GM21367 (cell line): ENCODE measurements around the gene NECTIN1.

Experiments used
- ATAC-seq: cut with Tn5 transposase; IDR thresholded peaks from one replicate; pipeline ENCODE4 v1.9.1; 2021; ENCODE audit not compliant: unreplicated experiment

Gene NECTIN1

DNA sequence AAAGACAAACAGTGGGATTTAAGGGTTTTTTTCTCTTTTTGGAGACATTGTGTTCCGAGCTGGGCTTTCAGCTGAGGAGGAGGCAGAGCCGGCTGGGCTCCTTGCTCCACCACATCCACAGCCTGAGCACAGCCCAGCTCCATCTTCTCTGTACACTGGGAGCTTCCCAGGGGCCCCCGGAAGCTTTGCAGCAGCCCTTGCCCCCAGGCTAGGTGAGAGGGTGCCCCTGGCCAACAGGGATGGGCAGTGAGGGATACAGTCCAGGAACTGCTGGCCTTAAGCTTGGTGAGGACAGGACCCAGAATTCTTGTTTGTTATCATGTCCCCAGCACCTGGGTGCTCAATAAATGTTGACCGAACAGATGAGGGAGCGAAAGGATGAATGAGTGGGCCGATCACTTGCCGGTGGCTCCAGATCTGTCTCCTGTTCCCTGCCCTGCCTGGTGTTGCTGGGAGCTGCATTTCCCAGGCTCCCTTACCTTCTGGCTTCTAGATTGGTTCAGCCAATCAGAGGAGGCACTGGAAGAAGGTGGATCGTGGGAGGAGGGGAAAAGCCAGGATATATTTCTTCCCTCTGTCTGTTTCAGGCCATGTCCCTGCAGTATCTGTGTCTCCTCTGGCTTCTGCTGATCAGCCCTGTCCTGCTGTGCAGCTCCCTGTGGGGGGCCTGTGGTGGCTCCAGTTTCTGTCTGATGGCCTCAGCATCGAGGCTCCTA is 26.5 kb upstream of the NECTIN1 start:
- no peak for ATAC-seq

DNA sequence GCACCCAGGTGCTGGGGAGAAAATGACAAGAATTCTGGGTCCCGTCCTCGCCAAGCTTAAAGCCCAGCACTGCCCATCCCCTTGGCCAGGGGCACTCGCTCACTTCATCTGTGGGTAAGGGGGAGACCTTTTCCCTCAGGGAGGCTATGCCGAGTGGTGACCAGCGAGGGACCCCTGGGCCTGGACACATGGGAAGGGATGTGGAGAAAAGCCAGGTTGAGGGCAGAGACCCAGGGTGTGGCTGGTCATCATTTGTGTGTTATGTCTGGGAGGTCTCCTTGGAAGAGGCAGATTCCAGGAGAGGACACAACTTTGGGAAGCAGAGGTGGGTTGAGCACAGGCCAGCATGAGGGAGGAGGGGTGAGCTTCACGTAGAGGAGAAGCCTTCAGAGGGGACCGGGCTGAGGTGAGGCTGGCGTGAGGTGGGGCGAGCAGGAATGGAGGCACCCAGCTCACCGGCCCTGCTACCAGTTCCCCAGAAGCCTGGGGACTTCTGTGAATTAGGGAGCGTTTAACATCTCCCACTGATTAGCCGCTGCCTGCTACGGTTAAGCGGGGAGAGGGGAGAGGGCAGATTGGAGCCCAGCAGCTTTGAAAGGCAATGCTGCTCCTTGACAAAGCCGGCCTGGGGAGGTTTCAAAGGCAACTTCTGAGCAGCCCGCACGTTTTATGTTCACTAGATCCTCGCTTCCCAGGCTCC is 25.8 kb upstream of the NECTIN1 start:
- no peak for ATAC-seq

DNA sequence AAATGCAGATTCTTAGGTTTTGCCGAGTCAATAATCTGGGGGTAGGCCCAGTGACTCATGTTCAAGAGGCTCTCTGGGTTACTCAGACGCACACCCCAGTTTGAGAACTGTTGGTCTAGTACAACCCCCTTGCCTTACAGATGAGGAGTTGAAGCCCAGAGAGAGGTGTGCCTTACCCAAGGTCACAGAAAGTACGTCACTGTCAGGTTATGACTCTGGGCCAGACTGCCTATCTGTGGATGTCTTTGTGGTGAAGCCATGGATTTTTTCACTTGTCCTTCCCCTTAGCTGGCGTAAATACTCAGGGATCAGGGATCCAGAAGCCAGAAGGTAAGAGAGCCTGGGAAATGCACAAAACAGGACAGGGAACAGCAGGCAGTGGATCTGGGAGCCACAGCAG is 25.2 kb upstream of the NECTIN1 start:
- ATAC-seq, result no peak

DNA sequence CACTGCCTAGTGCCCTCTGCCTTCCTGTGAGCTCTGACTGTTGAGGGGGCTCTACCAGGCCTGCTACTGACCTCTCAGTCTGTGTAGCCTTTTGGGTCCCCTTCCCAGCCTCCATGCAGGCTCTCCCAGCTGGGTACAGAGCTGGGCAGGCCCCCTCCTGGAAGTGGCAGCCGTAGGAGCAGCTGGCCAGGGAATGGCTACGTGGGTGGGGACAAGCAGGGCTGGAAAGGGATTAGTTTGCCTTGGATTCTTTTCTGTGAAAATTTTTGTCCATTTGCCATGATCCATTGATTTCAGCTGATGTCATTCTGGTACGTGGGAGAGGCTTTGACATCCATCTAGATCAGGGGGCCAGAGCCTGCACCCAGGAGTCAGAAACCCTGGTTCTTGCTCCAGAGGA is 23.9 kb upstream of the NECTIN1 start:
- ATAC-seq, result no peak

DNA sequence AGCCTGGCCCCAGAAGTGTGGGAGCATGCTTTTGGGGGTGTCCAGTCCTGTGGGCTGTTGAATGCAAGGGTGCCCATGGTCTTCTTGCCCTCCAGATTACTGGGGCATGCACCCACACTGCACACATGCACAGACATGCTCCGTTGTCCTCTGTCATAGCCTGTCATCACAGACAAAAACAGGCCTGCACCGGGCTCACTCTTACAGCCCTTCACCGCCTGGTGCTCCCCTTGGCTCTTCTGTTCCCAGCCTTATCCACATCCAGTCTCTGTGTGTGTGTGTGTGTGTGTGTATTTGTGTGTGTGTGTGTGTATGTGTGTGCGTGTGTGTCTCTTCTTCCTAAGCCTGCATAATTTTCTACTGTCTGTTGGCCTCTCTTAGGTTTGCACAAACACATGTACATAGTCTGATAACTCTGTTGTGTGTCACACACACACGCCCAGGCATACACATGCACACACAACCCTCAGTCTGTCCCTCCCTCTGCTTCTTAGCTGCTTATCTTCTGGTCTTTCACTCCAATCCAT is 23.4 kb upstream of the NECTIN1 start:
- no peak for ATAC-seq

DNA sequence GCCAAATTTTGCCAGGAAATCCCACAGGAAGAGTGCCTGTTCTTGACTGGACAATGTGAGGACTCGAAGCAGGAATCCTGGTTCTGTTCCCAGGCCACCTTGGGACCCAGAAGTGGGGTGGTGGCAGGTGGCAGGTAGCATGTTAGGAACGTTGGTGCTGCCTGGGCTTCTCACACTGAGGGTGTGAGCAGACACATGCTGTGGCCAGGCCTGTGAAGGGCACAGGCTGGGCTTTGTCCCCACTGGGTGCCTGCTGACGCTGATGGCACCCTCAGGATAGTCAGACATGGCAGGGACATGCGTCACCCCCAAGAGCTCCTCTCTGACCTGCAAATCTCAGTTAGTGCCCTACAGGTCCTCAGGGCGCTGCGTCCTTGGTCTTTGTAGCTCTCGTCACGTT is 21.1 kb upstream of the NECTIN1 start:
- no peak for ATAC-seq

DNA sequence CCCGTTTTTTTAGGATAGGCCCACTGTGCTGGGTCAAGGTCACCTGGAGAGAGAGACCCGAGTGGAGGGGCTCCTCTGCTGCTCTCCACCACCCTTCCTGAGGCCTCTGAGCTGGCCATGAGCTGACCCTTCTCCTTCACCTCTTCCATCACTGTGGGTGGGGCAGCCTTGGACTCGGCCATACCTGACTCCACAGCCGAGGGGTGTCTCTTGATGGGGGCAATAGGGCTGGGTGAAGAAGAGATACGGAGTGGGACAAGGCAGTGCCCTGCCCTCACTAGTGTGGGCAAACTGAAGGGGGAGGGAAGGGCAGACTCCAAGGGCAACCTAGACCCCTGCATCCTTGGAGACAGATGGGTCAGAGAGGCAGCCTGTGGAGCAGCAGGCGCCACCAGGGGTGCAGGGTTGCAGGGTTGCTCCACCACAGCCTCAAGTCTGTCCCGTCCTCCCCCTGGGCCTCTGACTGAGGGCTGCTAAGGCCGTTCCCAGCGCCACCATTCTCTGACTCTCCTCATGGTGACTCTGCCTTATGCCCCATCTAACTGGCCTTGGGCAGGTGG is 20.1 kb upstream of the NECTIN1 start:
- no peak for ATAC-seq

DNA sequence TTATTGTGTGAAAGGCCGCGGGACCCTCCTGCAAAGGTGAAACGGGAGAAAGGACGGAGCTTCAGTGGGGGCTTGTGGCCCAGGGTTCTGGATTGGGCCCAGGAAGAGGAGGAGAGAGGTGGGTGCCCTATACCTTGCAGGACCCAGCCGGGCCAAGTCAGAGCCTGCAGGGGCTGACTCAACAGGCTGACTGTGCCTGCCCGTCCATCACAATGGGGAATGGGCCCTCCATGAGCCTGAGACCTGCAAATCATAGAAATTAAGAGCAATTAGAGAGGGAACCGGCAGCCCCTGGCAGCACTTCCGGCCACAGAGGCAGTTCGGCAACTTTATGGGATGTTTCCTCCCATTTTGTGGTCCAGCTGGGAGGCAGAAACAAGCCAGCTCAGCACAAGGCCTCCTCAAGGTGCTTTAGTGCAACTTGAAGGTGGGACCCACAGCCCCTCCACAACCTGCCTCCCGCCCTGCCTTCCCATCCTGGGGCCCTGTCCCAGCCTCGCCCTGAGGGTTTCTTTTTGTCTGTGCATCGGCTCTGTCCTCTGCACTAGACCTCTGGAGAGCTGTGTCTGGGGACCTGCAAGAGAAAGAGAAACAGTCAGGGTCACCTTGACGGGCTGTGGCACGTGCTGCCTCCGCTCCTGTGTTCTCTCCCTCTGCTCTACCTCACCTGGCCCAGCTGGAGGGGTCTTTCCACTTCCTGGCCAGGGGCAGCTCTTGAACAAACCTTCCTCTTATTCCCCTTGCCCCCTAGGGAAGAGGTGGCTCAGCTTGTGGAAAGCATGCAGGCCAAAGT is 19.1 kb upstream of the NECTIN1 start:
- no peak for ATAC-seq

DNA sequence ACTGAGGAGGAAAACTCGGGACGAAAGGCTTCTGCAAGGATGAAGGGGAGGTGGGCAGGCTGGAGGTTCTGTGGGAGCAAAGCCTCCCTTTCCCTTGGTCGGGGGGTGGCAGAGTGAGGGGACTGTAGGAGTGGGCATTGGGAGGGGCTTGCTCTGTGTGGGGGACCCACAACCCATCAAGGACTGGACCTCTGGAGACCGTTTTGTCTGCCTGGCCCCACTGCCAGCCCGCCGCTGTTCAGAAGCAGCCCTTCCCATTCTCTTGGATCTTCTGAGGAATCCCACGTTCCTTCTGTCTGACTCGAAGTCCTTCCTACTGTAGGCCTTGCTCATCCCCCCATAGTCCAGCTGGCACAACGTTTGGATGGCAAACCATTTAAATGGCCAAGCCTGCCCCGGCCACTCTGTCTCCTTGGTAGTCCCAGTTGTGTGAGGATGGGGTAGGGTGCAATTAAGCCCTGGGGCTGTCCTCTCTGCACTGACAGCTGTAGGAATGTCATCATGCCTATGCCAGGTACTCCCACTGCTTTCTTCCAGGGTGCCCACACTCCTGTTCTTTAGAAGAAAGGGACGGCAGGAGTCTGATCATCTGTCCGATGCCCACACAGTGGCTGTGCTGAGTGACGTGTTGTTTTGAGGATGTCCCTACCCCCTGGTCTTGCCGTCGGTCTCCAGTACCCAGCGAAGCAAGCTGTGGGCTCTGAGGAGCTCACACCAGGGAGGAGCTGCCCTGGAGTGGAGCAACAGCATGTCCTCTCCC is 17.0 kb upstream of the NECTIN1 start:
- no peak for ATAC-seq

DNA sequence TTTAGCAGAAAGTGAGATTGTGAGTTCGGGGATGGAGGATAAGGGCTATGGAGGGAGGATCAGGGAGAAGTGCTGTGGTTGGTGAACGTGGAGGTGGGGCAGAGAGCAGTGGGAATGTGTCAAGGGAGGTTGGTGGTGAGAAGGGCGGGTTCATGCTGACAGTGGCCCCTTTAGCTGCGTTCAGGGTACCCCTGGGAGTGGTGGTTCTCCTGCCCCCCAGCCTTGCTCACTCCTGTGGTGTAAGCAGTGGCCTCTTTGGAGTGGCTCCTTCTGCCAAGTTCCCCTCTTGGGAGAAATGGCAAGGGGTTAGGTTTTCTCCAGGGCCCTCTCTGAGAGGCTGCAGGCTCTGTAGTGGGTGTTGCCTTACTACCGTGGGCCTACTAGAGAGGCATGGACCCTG is 16.1 kb upstream of the NECTIN1 start:
- no peak for ATAC-seq

DNA sequence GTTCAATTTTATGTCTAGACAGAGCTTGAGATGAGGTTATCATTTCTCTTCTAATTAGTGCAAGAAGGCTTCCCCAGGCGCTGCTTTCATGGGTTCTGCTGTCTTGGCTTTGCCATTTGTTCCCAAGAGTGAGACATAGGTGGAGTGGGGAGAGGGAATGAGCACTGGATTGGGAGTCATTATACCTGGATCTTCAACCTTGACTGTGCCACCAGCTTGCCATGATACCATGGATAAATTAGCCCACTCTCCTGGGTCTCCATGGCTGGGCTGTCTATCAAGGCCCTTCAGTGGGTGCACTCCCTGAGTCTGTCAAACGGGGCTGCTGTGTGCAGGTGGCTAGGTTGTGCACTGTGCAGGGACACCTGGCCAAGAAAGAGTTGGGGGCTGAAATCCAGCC is 15.6 kb upstream of the NECTIN1 start:
- no peak for ATAC-seq

DNA sequence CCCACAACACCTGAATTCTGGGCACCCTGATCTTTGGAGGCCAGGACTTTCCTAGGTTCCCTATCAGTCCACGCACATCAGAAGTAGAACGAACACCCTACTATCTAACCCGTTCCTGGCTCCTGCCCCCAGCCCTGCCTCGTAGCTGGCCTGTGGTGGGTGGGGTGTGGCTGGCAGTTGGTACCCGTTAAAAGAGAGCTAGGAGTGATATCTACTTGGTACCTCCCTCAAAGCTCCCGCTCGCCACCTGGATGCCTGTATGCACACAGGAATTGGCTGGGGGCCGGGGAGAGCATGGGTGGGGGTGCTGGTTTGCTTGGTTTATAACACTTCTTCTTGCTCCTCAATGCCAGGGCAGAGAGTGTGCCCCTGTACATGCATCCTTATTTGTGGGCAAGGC is 14.0 kb upstream of the NECTIN1 start:
- ATAC-seq, result no peak

DNA sequence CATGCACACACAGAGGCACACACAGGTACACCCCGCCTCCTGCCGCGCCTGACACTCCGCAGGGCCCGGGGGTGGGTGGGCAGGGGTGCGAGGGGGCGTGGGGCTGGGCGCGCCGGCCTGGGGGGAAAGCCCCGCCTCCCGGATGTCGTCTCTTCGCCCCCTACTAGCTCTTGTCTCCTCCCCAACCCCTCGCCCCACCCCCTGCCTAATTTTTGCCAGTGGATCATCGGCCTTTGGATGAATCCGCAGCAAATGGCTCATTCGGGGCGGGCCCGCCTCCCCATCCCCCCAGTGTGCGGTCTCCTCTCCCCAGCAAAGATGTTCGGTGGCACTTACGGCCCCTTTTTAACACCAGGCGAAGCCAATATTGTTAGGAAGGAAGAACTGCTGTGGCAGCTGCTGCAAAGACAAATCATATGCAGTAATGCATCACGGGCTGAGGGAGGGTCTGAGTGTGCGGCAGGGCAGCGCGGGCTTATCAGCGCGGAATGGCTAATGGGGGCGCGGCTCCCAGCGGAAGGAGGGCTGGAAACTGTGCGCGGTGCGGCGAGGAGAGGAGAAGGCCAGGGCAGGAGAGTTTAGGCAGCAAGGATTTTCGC is 13.4 kb upstream of the NECTIN1 start:
- no peak for ATAC-seq

DNA sequence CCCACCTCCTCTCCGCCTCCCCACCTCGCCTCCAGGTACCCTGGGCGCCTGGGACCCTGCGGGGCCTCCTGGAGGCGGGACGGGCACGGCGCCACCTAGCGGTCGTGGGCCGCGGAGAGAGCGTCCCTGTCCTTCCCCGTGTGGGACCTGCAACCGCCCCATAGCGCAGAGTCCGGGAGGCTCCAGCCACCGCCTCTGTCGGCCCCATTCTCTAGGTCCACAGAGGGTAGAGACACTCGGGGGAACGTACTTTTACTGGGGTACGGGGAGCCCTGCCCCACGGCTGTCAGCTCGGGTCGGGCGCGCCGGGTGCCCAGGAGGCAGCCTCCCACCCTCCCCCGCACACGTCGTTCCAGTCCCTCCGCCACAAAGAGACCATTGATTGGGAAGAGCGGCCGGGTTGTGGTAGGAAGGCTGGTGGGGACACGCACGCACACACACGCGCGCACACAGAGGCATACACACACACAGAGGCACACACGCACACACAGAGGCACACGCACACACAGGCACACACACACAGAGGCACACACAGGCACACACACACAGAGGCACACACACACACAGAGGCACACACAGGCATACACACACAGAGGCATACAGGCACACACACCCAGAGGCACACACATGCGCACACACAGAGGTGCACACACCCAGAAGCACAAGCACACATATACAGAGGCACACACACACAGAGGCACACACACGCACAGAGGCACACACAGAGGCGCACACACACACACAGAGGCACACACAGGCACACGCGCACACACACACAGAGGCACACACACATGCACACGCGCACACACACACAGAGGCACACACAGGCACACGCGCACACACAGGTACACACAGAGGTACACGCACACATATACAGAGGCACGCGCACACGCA is 12.6 kb upstream of the NECTIN1 start:
- ATAC-seq, result peak; percentile 67

DNA sequence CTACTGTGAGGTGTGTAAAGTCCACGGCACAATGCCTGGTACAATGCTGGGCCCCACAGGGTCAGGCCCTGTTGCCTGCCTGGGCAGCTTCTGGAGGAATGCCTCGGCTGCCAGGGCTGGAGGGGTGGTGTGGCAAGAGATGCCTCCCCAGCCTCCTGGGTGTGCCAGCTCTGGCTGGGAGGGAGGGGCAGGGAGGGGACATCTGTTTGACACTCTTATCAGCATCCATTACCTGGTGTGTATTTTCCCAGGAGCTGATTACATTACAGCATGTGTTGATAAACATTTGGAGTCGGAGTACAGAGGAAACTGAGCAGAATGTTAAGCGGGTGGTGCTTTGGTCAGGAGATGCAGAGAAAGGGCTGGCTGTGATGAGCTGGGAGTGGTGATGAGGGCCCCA is 11.0 kb upstream of the NECTIN1 start:
- no peak for ATAC-seq

DNA sequence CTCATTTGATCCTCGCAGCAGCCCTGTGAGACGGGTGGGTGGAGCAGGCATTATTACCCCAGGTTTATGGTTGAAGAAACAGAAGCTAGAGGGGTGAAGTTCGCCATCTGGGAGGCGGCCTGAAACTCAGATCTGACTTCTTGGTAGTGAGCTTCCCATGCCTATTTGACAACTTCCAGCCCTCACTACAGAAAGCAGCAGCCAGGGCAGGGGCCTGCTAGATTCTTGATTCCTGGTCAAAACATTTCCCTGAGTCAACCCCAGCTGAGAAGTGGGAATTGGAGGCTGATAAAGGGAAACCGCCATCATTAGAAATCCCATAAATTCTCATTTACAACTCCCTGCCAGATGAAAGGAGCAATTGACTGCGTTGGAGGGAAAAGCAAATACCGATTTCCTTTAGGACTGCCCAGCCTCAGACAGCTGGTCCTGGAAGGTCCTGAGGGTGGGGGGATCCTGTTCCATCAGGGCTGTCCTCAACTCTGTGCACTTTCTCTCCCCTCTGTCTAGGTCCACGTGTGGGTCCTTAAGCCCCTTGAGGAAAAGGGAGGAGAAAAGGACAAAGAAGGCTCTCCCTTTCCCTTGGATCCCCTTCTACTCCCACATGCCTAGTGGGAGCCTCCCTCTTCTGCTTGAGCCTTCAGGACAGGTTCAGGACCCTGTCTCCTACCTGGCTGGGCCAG is 10.2 kb upstream of the NECTIN1 start:
- ATAC-seq, result no peak

DNA sequence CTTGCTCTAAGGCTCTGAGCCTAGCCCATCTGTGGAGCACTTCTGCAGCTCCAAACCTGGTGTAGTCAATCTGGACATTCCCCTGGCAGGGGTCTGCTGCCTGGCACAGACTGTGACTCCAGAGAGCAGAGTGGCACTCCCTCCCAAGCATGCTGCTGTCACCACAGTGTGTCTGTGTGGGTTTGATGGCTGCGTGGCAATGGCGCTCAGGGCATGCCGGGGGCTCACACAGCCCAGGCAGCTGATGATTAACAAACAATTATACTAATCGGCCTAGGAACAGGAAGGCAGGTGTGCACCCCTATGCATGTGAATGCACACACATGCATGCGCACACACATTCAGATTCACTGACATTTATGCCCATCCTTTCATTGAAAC is 9.0 kb upstream of the NECTIN1 start:
- no peak for ATAC-seq

DNA sequence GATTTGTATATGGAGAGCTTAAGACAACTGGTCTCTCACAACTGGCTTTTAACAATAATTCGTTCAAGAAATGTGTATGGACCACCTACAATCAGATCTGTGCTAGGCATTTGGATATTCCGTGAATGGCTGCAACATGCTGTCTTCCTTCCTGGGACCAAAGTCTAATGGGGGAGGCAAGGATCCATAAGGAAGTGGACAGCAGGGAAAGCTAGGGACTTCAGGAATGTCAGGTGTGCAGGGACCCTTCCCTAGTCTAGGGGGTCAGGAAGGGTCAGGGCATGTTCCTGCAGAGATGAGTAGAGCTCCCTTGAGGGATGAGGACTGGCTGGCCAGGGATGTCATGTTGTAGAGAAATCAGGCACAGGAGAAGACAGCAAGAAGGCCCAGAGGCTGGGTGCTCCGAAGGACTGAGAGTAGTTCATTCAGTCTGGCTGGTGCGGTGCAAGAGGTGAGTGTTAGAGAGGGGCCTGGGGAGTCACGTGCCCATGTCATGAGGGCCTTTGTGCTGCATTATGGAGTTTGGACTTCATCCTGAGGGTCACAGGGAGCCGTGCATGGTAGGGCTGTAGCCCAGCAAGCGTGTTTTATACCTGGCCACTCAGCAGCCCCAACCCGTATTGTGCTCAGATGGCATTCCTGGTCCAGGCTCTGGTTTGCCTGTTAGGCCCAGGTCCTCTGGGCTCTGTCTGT is 8.5 kb upstream of the NECTIN1 start:
- no peak for ATAC-seq
